ENCODE results near the gene USP32. TPM values are rescaled to one million over a fixed set of nuclear protein-coding genes. Genes with fewer than 3 reads are reported as not detected.

USP32 gene
- total RNA-seq, 2 donors from 2014 or later = 54.1 to 74.3 TPM

DNA sequence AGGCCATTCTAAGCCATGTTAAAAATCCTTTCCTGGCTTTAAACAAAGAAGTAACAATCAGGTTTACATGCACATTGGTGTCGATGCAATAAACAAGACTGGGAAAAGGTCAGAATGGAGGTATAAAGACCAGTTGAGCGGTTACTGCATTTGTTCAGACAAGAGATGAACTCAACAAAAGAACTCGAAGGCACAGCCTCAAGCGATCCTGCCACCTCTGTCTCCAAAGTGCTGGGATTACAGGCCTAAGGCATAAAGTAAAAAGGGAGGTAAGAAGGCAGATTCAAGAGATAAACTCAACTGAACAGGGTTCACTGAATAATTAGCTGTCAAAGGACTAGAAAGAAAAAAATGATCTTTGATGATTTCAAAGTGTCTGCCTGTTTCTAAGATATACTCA is 39.4 kb downstream of the USP32 start:
- no peak overlapping the region for H3K27ac ChIP-seq (ENCODE audit: low read depth, low read length)
- H3K4me1 ChIP-seq (ENCODE audit: control insufficient read depth, insufficient read depth, low read length) = peaks cover 11% of the 10 kb centered on the region
- H3K4me3 Mint-ChIP-seq = no peak overlapping the region
- H3K27ac Mint-ChIP-seq = no peak overlapping the region
- no peaks in the 10 kb centered on the region for H3K36me3 ChIP-seq (ENCODE audit: control insufficient read depth, insufficient read depth, low read length)
- no peak overlapping the region for H3K9ac ChIP-seq (ENCODE audit: extremely low read depth, low read length, poor library complexity, severe bottlenecking)
- H3K27me3 ChIP-seq (ENCODE audit: control insufficient read depth, insufficient read depth, low read length, poor library complexity, severe bottlenecking) = no peaks in the 10 kb centered on the region
- WGBS, 2 experiments (ENCODE audit: insufficient coverage in 1 of 2, insufficient read length in 1 of 2) = 95% methylated on average over 4 of the region's 4 CpGs
- H3K9me3 Mint-ChIP-seq = no peaks in the 10 kb centered on the region
- H3K36me3 Mint-ChIP-seq (ENCODE audit: low read depth) = peaks cover 6% of the 10 kb centered on the region
- H3K4me1 Mint-ChIP-seq = peaks cover 37% of the 10 kb centered on the region
- H3K9me3 ChIP-seq (ENCODE audit: control insufficient read depth, low read length) = peaks cover 7% of the 10 kb centered on the region
- TF ChIP-seq, protein P1, sequence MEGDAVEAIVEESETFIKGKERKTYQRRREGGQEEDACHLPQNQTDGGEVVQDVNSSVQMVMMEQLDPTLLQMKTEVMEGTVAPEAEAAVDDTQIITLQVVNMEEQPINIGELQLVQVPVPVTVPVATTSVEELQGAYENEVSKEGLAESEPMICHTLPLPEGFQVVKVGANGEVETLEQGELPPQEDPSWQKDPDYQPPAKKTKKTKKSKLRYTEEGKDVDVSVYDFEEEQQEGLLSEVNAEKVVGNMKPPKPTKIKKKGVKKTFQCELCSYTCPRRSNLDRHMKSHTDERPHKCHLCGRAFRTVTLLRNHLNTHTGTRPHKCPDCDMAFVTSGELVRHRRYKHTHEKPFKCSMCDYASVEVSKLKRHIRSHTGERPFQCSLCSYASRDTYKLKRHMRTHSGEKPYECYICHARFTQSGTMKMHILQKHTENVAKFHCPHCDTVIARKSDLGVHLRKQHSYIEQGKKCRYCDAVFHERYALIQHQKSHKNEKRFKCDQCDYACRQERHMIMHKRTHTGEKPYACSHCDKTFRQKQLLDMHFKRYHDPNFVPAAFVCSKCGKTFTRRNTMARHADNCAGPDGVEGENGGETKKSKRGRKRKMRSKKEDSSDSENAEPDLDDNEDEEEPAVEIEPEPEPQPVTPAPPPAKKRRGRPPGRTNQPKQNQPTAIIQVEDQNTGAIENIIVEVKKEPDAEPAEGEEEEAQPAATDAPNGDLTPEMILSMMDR (conservative IDR thresholded peaks at IDR 0.05) = no peak
- no peaks in the 10 kb centered on the region for H3K27me3 Mint-ChIP-seq (ENCODE audit: insufficient read depth)
- H3K4me3 ChIP-seq (ENCODE audit: low read length) = no peak overlapping the region
- no peak for DNase-seq

DNA sequence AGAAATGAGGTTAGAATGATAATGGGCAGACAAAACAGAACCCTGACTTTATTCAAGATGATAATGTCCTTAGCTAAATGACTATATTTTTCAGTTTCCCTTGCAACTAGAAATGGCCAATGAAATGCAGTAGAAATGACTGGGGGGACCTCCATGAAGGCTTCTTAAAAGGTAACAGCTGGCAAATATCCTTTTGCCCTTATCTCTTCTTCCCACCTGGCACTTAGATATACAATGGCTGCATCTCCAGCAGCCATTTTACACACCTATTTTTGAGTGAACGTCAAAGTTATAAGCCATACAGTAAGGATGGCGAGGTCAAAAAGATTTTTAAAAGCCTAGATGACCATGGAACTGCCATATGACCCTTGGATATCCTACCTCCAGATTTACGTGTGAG is 39.9 kb downstream of the USP32 start:
- H3K27ac Mint-ChIP-seq = no peak overlapping the region
- H3K4me3 ChIP-seq (ENCODE audit: low read length) = no peak overlapping the region
- no peak overlapping the region for H3K27ac ChIP-seq (ENCODE audit: low read depth, low read length)
- TF ChIP-seq, protein P1 (conservative IDR thresholded peaks at IDR 0.05) = no peak
- DNase-seq = no peak
- peaks cover 7% of the 10 kb centered on the region for H3K9me3 ChIP-seq (ENCODE audit: control insufficient read depth, low read length)
- no peaks in the 10 kb centered on the region for H3K27me3 Mint-ChIP-seq (ENCODE audit: insufficient read depth)
- H3K36me3 Mint-ChIP-seq (ENCODE audit: low read depth) = peaks cover 6% of the 10 kb centered on the region
- H3K9ac ChIP-seq (ENCODE audit: extremely low read depth, low read length, poor library complexity, severe bottlenecking) = no peak overlapping the region
- H3K4me1 ChIP-seq (ENCODE audit: control insufficient read depth, insufficient read depth, low read length) = peaks cover 11% of the 10 kb centered on the region
- H3K4me3 Mint-ChIP-seq = no peak overlapping the region
- H3K9me3 Mint-ChIP-seq = no peaks in the 10 kb centered on the region
- H3K36me3 ChIP-seq (ENCODE audit: control insufficient read depth, insufficient read depth, low read length) = no peaks in the 10 kb centered on the region
- peaks cover 37% of the 10 kb centered on the region for H3K4me1 Mint-ChIP-seq
- H3K27me3 ChIP-seq (ENCODE audit: control insufficient read depth, insufficient read depth, low read length, poor library complexity, severe bottlenecking) = no peaks in the 10 kb centered on the region
- WGBS, 2 experiments (ENCODE audit: insufficient coverage in 1 of 2, insufficient read length in 1 of 2) = 88 to 100% methylated on average over 2 to 3 of the region's 3 CpGs

DNA sequence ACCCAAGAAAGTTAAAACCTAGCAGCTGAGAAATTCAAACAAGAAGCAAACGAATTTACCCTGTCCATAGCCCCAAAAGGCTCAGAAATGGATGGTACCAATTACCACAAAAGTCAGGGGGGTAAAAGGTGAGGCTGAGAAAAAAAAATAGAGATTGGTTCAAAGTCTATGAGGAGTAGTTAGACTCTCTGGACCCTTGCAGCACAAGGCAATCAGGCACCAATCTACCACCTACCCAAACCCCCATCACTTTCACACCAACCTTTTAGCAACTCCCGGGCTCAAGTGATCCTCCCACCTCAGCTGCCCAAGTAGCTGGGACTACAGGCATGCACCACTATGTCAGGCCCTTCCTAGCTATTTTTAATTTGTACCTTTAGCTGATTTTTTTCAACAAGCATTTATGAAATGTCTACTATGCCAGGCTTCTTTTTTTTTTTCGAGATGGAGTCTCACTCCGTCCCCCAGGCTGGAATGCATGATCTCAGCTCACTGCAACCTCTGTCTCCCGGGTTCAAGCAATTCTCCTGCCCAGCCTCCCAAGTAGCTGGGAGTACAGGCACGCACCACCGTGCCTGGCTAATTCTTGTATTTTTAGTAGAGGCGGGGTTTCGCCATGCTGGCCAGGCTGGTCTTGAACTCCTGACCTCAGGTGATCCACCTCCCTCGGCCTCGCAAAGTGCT is 40.8 kb downstream of the USP32 start:
- no peak overlapping the region for H3K4me3 Mint-ChIP-seq

More for the DNA sequence above, 40.8 kb downstream of the USP32 start:
- H3K9ac ChIP-seq (ENCODE audit: extremely low read depth, low read length, poor library complexity, severe bottlenecking) = no peak overlapping the region
- H3K4me1 ChIP-seq (ENCODE audit: control insufficient read depth, insufficient read depth, low read length) = peaks cover 11% of the 10 kb centered on the region
- Mint-ChIP-seq H3K27me3 (ENCODE audit: insufficient read depth) (no peaks in the 10 kb centered on the region), H3K36me3 (ENCODE audit: low read depth) (peaks cover 5% of the 10 kb centered on the region), H3K9me3 (no peaks in the 10 kb centered on the region), H3K27ac (peak overlapping the region; percentile 22), H3K4me1 (peaks cover 32% of the 10 kb centered on the region)
- no peaks in the 10 kb centered on the region for H3K36me3 ChIP-seq (ENCODE audit: control insufficient read depth, insufficient read depth, low read length)
- TF ChIP-seq, protein P1 (conservative IDR thresholded peaks at IDR 0.05) = no peak
- peaks cover 7% of the 10 kb centered on the region for H3K9me3 ChIP-seq (ENCODE audit: control insufficient read depth, low read length)
- no peak overlapping the region for H3K4me3 ChIP-seq (ENCODE audit: low read length)
- DNase-seq = no peak
- 92 to 96% methylated on average over 5 to 11 of the region's 11 CpGs for WGBS, 2 experiments (ENCODE audit: insufficient coverage in 1 of 2, insufficient read length in 1 of 2)
- no peak overlapping the region for H3K27ac ChIP-seq (ENCODE audit: low read depth, low read length)
- H3K27me3 ChIP-seq (ENCODE audit: control insufficient read depth, insufficient read depth, low read length, poor library complexity, severe bottlenecking) = no peaks in the 10 kb centered on the region

Measured in endodermal cell (in vitro differentiated cells).